ENCODE results near the gene UBXN7.
A peak's percentile ranks its signal among the peaks of the same experiment; 100 is the strongest.
"Not testable (repeated sequence)": the region's sequence is repeated elsewhere in the genome, so short reads cannot be mapped to it uniquely, and the experiment has no call there.

UBXN7 gene

GRCh38 chr3:196432137-196432879 is at the start of gene UBXN7:
Gene UBXN7 (minus strand): TSS chr3:196432427. CDS start chr3:196432399, 28 bp downstream.
- DNase-seq (ENCODE audit: low spot score), result peak; percentile 93

- no peak for DNase-seq (ENCODE audit: low spot score)
Observed at GRCh38 chr3:196477678-196478077, 45.5 kb upstream of the UBXN7 start.

GRCh38 chr3:196472286-196472685 is 40.1 kb upstream of the UBXN7 start:
- DNase-seq (ENCODE audit: low spot score), result no peak

- DNase-seq (ENCODE audit: low spot score), result peak; percentile 26
Observed at GRCh38 chr3:196471551-196471950, 39.3 kb upstream of the UBXN7 start.

GRCh38 chr3:196470182-196470581 is 38.0 kb upstream of the UBXN7 start:
- DNase-seq (ENCODE audit: low spot score), result not testable (repeated sequence)

GRCh38 chr3:196463804-196464203 is 31.6 kb upstream of the UBXN7 start:
- DNase-seq (ENCODE audit: low spot score), result no peak

- no peak for DNase-seq (ENCODE audit: low spot score)
Observed at GRCh38 chr3:196463478-196463756, 31.2 kb upstream of the UBXN7 start.

- DNase-seq (ENCODE audit: low spot score), result not testable (repeated sequence)
Observed at GRCh38 chr3:196462680-196463477, 30.7 kb upstream of the UBXN7 start.

GRCh38 chr3:196458063-196458462 is 25.8 kb upstream of the UBXN7 start:
- DNase-seq (ENCODE audit: low spot score), result no peak

GRCh38 chr3:196457470-196457869 is 25.2 kb upstream of the UBXN7 start:
- not testable (repeated sequence) for DNase-seq (ENCODE audit: low spot score)

GRCh38 chr3:196454935-196455334 is 22.7 kb upstream of the UBXN7 start:
- peak; percentile 68 for DNase-seq (ENCODE audit: low spot score)

- not testable (repeated sequence) for DNase-seq (ENCODE audit: low spot score)
Observed at GRCh38 chr3:196445391-196445790, 13.2 kb upstream of the UBXN7 start.

- no peak for DNase-seq (ENCODE audit: low spot score)
Observed at GRCh38 chr3:196444500-196444894, 12.3 kb upstream of the UBXN7 start.

GRCh38 chr3:196440696-196441095 is 8.5 kb upstream of the UBXN7 start:
- DNase-seq (ENCODE audit: low spot score), result no peak

- no peak for DNase-seq (ENCODE audit: low spot score)
Observed at GRCh38 chr3:196440041-196440537, 7.9 kb upstream of the UBXN7 start.

- peak; percentile 60 for DNase-seq (ENCODE audit: low spot score)
Observed at GRCh38 chr3:196431181-196432136, 768 bp downstream of the UBXN7 start.

- DNase-seq (ENCODE audit: low spot score), result no peak
Observed at GRCh38 chr3:196428041-196428440, 4.2 kb downstream of the UBXN7 start.

- DNase-seq (ENCODE audit: low spot score), result not testable (repeated sequence)
Observed at GRCh38 chr3:196424421-196424820, 7.8 kb downstream of the UBXN7 start.

GRCh38 chr3:196423044-196423781 is 9.0 kb downstream of the UBXN7 start:
- DNase-seq (ENCODE audit: low spot score), result peak; percentile 47

GRCh38 chr3:196421668-196422067 is 10.6 kb downstream of the UBXN7 start:
- not testable (repeated sequence) for DNase-seq (ENCODE audit: low spot score)

- no peak for DNase-seq (ENCODE audit: low spot score)
Observed at GRCh38 chr3:196419386-196419785, 12.8 kb downstream of the UBXN7 start.
